Measurements from ENCODE around the gene TRAF2.

TRAF2 gene

DNA sequence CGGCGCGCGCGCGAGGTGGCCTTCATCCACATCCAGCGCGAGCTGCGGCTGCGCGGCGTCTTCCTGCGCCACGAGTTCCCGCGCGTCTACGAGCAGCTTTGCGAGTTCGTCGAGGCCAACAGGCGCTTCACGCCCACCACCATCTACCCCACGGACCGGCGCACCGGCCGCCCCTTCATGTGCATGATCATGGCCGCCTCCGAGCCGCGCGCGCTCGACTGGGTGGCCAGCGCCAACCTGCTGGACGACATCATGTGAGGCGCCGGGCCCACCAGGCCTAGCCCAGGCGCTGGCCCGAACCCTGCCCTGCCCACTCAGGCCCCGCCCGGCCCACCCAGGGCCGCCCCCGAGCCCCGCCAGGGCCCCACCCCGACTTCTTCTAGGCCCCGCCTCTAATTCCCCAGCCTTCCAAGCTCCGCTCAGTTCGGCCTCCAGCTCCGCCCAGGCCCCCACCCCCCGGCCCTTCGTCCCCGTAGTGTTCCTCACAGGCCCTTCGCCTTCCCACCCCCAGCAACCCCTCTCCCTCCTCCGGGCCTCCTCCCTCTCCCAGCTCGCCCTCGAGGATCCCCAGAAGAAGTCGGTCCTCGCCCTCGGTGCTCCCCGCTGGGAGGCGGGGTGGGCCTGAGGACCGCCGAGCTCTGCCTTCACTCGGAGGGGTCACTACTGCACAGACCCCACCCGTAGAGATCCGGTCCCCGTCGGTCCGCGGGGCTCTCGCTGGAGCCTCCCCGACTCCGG, 39.1 kb upstream of the TRAF2 start:
- DNase-seq (ENCODE audit: low read depth): no peak

DNA sequence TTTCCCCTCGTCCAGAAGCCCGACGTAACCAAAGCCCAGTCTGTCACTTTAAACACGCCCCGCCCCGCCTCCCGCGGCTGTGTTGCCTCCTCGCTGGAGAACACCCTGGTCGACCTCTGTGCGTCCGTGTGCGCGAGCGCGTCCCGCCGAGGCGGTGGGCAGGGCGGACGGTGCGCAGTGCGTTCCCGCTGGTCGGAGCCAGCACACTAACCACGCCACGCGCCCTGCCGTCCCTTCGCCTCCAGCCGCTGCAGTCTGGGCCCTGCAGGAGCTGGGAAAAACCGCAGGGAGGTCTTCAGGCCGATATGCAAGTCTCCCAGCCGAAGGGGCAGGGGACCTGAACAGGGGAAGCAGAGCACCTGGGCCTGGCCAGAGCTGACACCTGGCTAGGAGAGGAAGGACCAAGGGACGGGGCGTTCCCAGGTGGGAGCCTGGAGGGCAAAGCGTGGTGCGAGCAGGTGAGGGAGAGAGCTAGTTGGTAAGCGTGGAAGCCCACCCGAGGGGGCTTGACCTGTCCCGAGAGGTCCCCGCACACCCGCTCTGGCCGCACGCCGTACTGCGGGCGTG, 38.4 kb upstream of the TRAF2 start:
- peak; percentile 32 for DNase-seq (ENCODE audit: low read depth)

DNA sequence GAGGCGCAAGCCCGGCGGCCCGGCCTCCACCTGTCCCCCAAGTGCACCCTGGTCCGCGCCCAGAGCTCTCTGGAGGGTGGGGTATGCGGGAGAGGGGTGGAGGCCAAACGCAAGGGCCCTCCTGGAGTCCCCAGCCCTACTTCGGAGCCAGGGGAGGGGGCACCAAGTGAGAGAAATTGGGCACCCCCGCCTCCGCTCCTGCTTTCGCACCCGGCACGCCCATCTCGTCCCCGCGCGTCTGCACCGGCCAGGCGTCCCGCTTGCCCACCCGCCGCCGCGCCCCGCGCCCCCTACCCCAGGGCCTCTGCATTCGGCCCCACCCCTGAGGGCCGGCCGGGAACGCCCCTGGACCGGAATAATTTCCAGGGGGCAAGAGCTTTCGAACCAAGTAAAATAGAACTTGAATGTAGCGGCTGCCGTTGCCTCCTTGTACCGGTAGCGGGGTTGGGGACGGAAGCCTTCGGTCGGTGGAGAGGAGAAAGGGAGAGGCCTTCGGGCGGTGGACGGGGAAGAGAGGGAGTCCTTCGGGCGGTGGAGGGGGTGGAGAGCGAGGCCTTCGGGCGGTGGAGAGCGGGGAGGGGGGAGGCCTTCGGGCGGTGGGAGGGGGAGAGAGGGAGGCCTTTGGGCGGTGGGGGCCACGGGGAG, 37.8 kb upstream of the TRAF2 start:
- DNase-seq (ENCODE audit: low read depth): no peak

DNA sequence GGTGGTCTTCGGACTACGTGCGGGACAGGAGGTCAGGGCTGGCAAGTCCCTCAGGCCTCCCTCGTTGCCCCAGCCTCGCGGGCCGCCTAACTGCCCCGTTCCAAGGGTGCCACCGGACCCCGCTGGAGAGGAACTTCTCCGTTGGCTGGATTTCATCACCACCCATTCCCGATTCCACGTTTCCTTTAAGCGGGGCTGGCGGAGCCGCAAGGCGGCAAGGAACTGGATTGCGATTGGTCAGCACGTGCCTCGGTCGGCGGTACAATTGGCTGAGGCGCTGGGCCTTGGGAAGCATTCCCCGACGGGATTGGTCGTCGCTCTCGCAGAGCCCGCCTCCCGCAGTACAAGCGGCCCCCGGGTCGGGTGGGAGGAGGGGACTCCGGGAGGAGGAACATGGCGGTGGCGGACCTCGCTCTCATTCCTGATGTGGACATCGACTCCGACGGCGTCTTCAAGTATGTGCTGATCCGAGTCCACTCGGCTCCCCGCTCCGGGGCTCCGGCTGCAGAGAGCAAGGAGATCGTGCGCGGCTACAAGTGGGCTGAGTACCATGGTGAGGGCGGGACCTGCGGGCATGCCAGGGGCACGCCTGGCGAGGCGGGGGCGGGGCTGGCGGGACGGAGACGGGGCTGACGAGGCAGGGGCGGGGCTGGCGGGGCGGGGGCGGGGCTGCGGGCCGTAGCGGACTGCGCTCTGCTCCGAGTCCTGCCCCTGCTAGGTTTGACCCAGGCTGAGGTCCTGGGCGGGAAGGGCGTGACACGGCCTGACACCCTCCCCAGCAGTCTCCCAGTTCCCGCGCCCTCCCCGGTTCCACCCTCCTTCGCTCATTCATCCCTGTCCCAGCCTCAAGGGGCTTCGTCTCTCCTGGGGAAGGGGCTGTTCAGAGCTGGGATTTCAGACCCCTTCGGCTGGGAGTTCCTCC, 37.0 kb upstream of the TRAF2 start, which contains the start of gene PHPT1:
PHPT1 (plus strand) TSS at position 372 of the 922 bp plus-strand sequence; CDS start at position 394, 22 bp downstream.
- DNase-seq (ENCODE audit: low read depth): peak; percentile 94

DNA sequence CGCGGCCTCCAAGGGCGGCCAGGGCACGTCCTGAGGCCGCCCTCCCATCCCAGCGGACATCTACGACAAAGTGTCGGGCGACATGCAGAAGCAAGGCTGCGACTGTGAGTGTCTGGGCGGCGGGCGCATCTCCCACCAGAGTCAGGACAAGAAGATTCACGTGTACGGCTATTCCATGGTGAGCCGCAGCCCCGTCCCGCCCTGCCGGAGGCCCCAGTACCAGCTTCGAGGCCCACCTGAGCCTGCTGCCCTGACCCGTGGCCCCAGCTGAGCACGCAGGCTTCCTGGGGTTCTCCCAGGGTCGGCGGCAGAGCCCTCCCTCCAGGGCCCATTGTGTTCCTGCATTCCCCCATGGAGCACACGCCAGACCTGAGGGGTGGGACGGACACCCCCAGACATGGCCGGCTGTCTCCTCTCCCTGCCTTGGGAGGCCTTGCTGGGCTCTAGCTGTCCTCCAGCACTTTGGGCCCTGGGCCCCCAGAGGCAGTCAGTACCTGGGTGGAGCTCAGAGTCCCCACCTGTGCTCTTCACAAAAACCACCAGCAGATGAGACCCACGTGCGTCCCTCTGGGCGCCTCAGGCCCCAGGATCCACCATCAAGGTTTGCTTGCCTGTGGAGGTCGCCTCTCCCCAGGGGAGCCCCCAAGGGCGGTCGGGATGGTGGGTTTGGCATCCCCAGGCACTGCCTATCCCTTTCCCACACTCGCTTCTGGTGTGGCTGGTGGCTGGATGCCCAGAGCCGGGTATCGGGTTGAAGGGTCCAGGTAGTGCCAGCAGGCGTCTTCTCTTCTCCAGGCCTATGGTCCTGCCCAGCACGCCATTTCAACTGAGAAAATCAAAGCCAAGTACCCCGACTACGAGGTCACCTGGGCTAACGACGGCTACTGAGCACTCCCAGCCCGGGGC, 36.1 kb upstream of the TRAF2 start:
- no peak for DNase-seq (ENCODE audit: low read depth)

DNA sequence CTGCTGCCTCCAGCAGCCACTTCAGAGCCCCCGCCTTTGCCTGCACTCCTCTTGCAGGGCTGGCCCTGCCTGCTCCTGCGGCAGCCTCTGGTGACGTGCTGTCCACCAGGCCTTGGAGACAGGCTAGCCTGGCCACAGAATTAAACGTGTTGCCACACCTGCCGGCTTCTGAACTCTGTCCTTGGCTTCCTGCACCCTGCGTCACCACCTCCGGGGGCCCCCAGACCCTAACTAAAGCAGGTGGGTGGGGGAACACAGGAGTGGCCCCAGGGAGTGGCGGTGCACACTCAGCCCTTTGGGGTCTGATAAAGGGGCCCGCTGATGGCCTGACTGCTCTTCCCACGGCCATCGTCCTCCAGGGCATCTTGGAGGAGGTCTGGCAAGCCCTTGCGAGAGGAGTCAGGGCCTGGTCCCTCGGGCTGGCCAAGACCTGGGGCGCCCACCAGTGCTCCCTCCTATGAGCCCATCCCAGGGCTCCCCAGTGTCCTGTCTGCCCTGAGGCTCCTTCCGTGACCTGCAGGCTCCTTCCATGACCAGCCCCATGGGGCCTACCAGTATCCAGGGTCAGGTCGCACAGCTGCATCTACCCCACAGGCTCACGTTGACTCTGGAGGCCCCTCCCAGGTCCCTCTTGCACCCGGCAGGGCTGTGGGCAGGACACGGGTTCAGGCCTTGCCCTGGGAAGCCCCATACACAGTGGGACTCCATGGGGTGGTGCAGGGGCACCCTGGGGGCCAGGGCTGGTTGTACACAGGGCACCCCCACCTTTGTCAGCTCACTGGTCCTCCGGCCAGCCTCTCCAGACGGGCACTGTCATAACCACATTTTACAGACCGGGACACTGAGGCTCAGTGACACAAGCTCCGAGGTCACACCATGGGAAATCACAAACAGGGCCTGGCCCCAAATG, 35.2 kb upstream of the TRAF2 start:
- DNase-seq (ENCODE audit: low read depth): no peak

DNA sequence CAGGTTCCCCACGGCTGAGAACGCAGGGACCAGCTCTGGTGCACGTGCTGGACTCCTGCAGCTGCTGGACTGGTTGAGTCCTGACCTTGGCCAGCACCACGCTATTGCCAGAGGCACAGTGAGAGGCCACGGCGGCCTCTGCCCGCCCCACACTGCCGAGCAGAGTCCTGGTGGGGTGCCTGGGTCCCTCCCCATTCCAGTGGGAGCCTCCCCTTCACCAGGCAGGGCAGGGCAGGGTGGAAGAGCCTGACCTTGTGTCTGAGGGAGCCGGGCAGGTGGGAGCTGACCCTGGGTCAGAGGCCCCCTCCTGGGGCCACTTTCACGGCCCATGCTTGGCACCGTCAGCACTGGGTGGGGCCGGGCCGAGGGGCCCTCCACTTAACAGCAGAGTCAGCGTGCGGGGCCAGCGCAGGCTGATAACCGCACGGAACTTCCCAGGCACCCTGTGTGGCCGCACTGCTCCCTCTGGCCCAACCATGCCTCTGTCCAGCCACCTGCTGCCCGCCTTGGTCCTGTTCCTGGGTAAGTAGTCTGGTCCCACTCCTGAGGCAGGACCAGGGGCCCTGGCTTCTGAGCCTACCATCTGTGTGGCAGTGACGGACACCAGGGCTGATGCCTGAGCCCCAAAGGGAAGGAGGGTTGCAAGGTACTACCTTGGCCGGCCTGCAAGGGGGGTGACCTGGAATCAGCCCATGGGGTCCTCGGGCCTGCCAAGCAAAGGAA, 34.2 kb upstream of the TRAF2 start, which contains the start of gene MAMDC4:
MAMDC4 (plus strand) TSS at position 406 of the 723 bp plus-strand sequence; CDS start at position 477, 71 bp downstream.
- DNase-seq (ENCODE audit: low read depth): no peak

DNA sequence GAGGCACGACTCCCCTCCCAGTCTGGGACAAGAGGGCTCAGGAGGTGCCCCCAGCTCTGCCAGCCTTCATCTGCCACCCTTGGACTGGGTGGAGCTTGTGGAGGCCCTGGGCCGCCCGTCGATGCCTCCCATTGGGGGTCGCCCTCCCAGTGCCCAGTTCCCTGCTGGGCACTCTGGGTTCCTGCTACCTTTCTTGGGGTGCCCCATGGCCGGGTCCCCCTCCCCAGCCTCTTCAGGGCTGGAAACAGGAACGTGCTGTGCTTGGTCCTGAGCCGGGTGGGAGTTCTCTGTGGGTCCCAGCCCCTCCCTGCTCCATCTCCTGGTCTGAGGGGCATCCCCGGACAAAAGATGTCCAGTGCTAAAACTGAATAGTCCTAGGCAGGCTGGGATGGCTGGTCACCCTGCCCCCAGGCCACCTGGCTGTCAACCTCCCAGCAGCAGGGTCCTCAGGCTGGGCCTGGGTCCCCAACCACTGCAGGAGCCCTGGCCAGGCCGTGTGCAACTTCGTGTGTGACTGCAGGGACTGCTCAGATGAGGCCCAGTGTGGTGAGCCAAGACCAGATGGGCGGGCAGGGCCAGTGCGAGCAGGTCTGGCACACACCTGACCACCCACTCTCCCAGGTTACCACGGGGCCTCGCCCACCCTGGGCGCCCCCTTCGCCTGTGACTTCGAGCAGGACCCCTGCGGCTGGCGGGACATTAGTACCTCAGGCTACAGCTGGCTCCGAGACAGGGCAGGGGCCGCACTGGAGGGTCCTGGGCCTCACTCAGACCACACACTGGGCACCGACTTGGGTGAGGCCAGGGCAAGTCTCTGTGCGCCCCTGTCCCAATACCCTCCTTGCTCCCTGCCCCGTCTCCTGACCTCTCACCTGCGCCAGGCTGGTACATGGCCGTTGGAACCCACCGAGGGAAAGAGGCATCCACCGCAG, 33.4 kb upstream of the TRAF2 start:
- no peak for DNase-seq (ENCODE audit: low read depth)

DNA sequence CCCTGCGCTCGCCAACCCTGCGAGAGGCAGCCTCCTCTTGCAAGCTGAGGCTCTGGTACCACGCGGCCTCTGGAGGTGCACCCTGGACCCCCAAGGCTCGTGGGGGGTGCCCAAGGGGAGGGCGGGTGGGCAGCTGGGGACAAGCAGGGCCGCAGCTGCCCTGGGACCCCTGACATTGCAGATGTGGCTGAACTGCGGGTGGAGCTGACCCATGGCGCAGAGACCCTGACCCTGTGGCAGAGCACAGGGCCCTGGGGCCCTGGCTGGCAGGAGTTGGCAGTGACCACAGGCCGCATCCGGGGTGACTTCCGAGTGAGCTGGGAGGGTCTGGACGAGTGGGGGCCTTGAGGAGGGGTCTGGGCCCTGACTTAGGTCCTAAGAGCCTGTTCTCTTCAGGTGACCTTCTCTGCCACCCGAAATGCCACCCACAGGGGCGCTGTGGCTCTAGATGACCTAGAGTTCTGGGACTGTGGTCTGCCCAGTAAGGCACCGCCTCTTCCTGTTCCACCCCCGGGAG, 32.7 kb upstream of the TRAF2 start:
- DNase-seq (ENCODE audit: low read depth): no peak

DNA sequence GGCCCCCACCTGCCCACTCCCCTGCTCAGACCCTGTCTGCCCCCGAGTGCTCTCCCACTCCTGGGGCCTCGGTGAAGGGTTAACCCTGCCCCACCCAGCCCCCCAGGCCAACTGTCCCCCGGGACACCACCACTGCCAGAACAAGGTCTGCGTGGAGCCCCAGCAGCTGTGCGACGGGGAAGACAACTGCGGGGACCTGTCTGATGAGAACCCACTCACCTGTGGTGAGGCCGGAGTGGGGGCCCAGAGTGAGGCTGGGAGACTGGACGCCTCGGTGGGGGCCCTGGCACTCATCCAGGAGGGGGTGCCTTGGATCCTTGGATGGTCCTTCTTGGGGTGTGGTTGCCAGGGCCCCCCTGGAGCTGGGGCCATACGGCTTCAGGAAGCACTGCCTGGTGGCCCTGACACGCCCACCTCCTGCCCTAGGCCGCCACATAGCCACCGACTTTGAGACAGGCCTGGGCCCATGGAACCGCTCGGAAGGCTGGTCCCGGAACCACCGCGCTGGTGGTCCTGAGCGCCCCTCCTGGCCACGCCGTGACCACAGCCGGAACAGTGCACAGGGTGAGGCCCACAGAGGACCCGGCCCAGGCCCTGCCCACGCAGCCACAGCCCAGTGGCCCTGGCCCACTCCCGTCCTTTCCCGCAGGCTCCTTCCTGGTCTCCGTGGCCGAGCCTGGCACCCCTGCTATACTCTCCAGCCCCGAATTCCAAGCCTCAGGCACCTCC, 32.0 kb upstream of the TRAF2 start:
- DNase-seq (ENCODE audit: low read depth): no peak

DNA sequence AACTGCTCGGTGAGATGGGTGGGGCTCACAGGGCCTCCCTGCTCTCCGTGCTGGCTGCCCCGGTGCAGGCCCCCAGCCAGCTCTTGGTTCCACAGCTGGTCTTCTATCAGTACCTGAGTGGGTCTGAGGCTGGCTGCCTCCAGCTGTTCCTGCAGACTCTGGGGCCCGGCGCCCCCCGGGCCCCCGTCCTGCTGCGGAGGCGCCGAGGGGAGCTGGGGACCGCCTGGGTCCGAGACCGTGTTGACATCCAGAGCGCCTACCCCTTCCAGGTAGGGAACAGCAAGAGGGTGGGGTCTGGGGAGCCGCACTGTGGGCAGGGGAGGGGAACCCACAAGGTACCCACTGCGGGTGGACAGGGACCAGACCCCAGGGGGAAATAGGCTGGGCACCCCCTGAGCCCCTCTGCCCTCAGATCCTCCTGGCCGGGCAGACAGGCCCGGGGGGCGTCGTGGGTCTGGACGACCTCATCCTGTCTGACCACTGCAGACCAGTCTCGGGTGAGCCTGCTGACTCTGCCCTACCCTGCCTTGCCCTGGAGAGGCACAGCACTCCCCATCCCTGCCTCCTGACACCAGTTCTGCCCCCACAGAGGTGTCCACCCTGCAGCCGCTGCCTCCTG, 31.4 kb upstream of the TRAF2 start:
- no peak for DNase-seq (ENCODE audit: low read depth)

DNA sequence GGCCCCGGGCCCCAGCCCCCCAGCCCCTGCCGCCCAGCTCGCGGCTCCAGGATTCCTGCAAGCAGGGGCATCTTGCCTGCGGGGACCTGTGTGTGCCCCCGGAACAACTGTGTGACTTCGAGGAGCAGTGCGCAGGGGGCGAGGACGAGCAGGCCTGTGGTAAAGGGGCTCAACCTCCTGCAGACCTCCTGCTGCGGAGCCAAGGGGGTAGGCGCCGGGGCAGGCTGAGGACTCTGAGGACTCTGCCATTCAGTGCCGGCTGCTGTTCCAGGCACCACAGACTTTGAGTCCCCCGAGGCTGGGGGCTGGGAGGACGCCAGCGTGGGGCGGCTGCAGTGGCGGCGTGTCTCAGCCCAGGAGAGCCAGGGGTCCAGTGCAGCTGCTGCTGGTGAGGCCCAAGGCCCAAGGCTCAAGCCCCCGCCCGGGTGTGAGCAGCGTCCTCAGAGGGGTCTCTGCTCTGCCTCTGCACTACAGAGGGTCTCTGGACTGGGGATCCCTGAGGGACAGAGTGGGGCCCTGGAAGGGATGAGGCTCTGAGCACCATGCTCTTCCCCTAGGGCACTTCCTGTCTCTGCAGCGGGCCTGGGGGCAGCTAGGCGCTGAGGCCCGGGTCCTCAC, 30.7 kb upstream of the TRAF2 start:
- DNase-seq (ENCODE audit: low read depth): no peak

DNA sequence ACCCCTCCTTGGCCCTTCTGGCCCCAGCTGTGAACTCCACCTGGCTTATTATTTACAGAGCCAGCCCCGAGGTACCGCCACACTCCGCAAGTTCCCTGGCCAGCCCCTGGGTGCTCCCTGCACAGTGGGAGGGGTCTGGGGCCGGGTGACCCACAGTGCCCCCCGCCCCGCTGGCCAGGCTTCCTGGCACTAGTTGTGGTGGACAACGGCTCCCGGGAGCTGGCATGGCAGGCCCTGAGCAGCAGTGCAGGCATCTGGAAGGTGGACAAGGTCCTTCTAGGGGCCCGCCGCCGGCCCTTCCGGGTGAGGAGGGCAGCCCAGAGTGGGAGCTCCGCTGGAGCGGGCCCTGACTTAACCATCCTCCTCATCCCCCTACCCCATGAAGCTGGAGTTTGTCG, 30.2 kb upstream of the TRAF2 start:
- no peak for DNase-seq (ENCODE audit: low read depth)

DNA sequence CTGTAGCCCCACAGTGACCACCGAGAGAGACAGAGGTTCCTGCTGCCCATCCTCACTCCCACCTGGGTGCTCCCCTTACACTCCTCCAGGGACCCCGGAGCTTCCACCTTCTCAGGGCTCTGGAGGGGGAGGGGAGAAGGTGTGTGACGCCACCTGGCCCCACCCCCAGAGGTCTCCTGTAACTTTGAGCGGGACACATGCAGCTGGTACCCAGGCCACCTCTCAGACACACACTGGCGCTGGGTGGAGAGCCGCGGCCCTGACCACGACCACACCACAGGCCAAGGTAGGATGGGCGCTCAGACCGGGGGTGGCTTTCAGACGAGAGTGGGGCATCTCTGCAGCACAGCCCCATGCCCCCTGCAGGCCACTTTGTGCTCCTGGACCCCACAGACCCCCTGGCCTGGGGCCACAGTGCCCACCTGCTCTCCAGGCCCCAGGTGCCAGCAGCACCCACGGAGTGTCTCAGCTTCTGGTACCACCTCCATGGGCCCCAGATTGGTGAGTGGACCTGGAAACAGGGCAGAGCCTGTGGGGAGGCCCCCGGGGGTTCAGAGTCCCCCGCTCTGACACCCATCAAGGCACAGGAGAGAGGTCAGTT, 29.7 kb upstream of the TRAF2 start:
- no peak for DNase-seq (ENCODE audit: low read depth)

DNA sequence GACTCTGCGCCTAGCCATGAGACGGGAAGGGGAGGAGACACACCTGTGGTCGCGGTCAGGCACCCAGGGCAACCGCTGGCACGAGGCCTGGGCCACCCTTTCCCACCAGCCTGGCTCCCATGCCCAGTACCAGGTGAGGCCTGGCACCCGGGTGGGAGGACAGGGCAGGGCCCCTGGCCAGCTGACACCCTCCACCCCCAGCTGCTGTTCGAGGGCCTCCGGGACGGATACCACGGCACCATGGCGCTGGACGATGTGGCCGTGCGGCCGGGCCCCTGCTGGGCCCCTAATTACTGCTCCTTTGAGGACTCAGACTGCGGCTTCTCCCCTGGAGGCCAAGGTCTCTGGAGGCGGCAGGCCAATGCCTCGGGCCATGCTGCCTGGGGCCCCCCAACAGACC, 29.1 kb upstream of the TRAF2 start:
- DNase-seq (ENCODE audit: low read depth): no peak

All from T follicular helper cell (primary cell).